ENCODE measurements around the gene ACTC1. TPM values are rescaled to one million over a fixed set of nuclear protein-coding genes. Genes with fewer than 3 reads are reported as not detected.

The ACTC1 gene
- total RNA-seq, 2 experiments from 2014 or later, result not detected

DNA sequence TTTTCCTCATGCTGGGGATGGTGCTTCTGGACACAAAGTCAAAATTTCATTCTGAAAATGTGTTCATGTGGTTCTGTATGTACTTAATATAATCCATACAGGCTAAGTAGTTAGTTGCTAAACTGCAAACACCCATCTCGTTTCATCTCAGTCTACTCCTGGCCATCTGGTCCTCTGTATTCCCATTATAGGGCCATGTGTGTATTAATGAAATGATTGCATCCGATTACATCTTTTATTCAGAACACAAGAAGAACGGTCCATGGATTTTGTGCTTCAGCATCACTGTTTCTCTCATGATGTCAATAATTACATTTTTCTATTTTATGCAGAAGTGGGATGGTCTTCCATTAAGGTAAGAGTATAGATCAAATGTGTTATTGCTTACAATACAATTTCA lies 34.4 kb downstream of the ACTC1 start:
- Mint-ChIP-seq H3K4me3 (no peak overlapping the region), H3K9me3 (no peaks in the 10 kb centered on the region), H3K4me1 (no peaks in the 10 kb centered on the region), H3K27ac (no peak overlapping the region), H3K36me3 (no peaks in the 10 kb centered on the region), H3K27me3 (peaks cover 44% of the 10 kb centered on the region)
- POLR2A ChIA-PET, result no interaction called here
- DNase-seq, result no peak
- ATAC-seq (ENCODE audit: low read depth), result no peak

DNA sequence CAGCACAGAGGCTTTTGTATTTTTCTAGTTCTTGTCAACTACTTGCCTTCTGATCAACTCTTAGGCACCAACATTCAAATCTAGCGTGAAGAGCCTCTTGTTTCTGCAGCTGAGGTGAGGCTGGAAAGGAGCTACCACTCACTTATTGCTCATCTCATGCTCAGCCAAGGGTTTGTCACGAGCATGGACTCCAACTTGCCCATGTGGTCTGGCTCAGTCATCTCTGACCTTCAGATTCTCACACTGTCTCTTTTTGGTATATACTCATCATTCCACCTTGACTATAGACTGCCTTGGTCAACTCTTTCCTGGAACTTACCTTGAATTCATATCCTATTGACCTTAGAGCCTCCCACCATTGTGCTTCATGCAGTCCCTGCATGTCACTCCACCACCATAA lies 35.4 kb downstream of the ACTC1 start:
- Mint-ChIP-seq H3K9me3 (no peaks in the 10 kb centered on the region), H3K27me3 (peaks cover 52% of the 10 kb centered on the region), H3K27ac (no peak overlapping the region), H3K4me1 (no peaks in the 10 kb centered on the region), H3K36me3 (no peaks in the 10 kb centered on the region), H3K4me3 (no peak overlapping the region)
- POLR2A ChIA-PET, result no interaction called here
- no peak for ATAC-seq (ENCODE audit: low read depth)
- no peak for DNase-seq

DNA sequence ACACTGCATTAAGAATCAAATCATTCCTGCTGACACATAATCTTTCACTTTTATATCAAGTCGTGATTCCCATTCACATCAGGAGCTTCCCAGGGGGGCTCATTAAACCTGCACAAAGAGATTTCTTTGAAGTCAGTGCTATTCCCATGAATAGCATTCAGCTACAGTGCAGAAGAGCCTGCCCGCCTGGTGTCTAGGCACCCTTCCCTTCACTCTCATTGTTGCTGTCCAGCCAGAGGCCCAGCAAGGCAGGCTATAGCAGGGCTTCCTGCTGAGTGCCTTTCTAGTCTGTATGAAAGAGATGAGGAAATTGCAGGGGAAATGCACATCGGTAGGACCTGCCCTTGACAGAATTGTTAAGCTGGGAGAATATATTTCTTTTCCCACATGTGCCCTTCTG lies 36.0 kb downstream of the ACTC1 start:
- ATAC-seq (ENCODE audit: low read depth), result no peak
- H3K27ac Mint-ChIP-seq, result no peak overlapping the region
- DNase-seq, result no peak
- H3K4me1 Mint-ChIP-seq, result no peaks in the 10 kb centered on the region
- H3K27me3 Mint-ChIP-seq, result peaks cover 52% of the 10 kb centered on the region
- no peak overlapping the region for H3K4me3 Mint-ChIP-seq
- no peaks in the 10 kb centered on the region for H3K36me3 Mint-ChIP-seq
- no peaks in the 10 kb centered on the region for H3K9me3 Mint-ChIP-seq
- POLR2A ChIA-PET, result no interaction called here

DNA sequence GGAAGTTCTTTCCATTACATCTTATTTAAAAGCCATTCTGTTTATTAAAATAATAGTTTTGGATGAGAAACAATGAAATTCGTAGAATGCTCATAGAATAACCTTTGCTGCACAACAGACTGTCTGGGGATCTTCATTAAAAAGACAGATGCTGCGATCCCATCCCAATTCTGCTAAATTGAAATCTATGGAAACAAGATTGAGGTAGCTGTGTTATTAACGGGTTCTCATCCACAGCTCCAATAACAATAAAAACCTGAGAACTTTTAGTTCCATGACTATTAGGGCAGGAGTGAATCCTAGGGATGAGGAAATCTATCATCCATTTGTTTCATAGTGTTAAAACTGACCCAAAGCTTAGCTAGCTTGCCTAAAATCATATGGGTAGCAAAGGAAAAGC lies 38.1 kb downstream of the ACTC1 start:
- H3K4me1 Mint-ChIP-seq, result peaks cover 6% of the 10 kb centered on the region
- POLR2A ChIA-PET, result no interaction called here
- H3K4me3 Mint-ChIP-seq, result no peak overlapping the region
- H3K36me3 Mint-ChIP-seq, result no peaks in the 10 kb centered on the region
- ATAC-seq (ENCODE audit: low read depth) (no peak), DNase-seq (no peak)
- H3K27me3 Mint-ChIP-seq, result peaks cover 65% of the 10 kb centered on the region
- no peaks in the 10 kb centered on the region for H3K9me3 Mint-ChIP-seq
- H3K27ac Mint-ChIP-seq, result no peak overlapping the region

DNA sequence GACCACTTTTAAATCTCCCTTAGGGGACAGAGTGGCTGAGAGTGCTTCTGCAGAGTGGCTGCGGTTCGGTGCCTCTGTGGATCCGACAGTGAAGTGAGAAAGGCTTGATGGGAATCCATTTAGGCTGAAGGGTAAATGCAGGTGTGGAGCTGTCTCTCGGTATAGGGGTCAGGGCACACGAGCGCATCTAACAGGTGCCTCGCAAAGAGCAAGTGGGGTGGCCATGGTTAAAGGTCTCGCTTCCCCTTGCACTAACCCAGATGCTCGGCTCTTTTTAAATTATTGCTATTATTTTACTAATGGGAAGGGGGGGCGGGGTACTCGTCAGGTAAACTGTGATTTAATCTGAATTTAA lies 40.0 kb downstream of the ACTC1 start:
- no peak overlapping the region for H3K4me3 Mint-ChIP-seq
- H3K27me3 Mint-ChIP-seq, result peaks cover 68% of the 10 kb centered on the region
- ATAC-seq (ENCODE audit: low read depth) (no peak), DNase-seq (no peak)
- H3K4me1 Mint-ChIP-seq, result peaks cover 6% of the 10 kb centered on the region
- H3K36me3 Mint-ChIP-seq, result no peaks in the 10 kb centered on the region
- POLR2A ChIA-PET, result no interaction called here
- no peaks in the 10 kb centered on the region for H3K9me3 Mint-ChIP-seq
- no peak overlapping the region for H3K27ac Mint-ChIP-seq

DNA sequence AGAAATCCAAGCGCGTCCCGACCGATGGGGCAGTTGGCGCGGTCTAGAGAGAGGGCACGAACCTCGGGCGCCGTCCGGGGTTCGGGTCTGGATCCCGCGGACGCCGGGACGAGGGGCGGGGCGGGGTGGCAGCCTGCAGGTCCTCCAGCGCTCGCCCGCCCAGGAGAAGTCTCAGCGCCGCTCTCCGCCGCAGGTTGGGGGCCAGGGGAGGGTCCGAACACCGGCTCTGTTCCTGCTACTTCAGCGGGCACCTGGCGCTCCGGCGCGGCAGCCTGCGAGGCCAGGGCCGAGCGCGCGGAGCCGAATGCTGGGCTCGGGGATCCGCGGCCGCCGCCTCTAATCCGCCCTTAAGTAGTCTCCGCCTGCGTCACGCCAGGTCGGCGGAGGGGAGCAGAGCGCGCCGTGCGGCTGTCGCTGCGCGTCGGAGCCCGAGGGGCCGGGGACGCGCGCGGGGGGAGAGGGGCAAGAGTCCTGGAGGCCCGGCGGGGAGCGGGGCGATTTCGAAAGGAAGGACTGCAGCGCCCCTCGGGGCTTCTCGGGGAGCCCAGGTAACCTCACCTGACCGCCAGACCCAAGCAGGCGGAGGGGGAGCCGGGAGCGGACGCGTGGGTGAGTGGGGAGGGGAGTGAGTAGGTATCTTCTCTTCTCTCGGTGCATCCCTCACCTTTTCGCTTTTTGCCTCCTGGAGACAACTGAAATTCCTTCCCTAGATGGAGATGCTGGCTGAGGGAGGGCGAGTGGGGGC lies 40.5 kb downstream of the ACTC1 start, which contains the start of gene GJD2:
Gene GJD2 (minus strand): TSS at position 325 of the 745 bp plus-strand sequence. CDS start 510 bp downstream, outside the sequence.
- Mint-ChIP-seq H3K9me3 (no peaks in the 10 kb centered on the region), H3K36me3 (no peaks in the 10 kb centered on the region), H3K27me3 (peaks cover 65% of the 10 kb centered on the region), H3K27ac (no peak within 1 kb of the TSS), H3K4me3 (no peak within 1 kb of the TSS), H3K4me1 (peaks cover 6% of the 10 kb centered on the region)
- ATAC-seq (ENCODE audit: low read depth) (no peak), DNase-seq (no peak)
- POLR2A ChIA-PET, result no interaction called here

DNA sequence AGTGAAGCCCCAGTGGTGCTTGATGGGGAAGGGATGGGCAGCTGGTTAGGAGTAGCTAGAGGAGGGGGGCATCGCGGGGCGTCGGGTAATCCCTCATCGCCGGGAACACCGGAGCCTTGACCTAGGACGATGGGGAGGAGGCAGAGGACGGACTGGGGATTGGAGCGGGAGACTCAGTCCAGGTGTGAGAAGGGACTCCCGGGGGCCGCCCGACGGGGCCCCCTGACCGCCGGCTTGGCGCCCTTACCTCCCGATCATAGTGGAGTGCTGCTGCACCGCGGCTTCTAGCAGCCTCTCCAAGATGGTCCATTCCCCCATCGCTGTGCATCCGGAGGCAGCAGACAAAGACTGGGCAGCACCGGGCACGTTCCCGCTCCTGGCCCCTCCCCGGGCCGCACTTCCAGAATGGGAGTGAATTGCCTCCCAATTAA lies 41.2 kb downstream of the ACTC1 start:
- no peak for ATAC-seq (ENCODE audit: low read depth)
- POLR2A ChIA-PET, result no interaction called here
- Mint-ChIP-seq H3K9me3 (no peaks in the 10 kb centered on the region), H3K27ac (no peak overlapping the region), H3K27me3 (peaks cover 62% of the 10 kb centered on the region), H3K4me3 (no peak overlapping the region), H3K36me3 (no peaks in the 10 kb centered on the region), H3K4me1 (peaks cover 6% of the 10 kb centered on the region)
- DNase-seq, result no peak

DNA sequence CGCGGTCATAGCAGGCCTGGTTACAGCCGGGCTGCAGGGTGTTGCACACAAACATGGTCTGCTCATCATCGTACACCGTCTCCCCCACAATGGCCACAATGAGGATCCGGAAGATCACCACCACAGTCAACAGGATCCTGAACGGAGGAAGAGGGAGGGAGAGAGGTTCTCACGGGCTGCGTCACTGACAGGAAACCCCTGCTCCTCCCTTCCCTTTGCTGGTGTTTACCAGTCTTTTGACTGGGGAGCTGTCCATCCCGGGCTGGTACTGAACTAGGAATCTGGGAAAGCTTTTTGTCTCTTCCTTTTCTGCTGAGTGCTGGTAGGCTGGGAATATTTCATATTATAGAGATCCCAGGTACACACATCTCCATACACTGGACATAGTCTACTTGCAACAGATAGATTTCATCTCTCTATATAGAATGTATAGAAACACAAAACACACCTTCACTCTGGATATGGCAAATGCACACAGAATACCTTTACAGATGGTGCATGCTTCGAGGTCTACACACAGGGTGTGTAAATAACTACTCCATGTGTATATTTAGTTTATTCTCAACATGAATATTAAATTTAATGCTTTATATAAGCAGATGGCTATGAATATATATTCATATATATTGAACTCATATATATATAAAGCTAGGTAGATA lies 42.0 kb downstream of the ACTC1 start:
- POLR2A ChIA-PET, result no interaction called here
- H3K4me1 Mint-ChIP-seq, result peaks cover 6% of the 10 kb centered on the region
- ATAC-seq (ENCODE audit: low read depth) (no peak), DNase-seq (no peak)
- H3K27me3 Mint-ChIP-seq, result peaks cover 61% of the 10 kb centered on the region
- no peaks in the 10 kb centered on the region for H3K9me3 Mint-ChIP-seq
- H3K36me3 Mint-ChIP-seq, result no peaks in the 10 kb centered on the region
- no peak overlapping the region for H3K4me3 Mint-ChIP-seq
- H3K27ac Mint-ChIP-seq, result no peak overlapping the region

DNA sequence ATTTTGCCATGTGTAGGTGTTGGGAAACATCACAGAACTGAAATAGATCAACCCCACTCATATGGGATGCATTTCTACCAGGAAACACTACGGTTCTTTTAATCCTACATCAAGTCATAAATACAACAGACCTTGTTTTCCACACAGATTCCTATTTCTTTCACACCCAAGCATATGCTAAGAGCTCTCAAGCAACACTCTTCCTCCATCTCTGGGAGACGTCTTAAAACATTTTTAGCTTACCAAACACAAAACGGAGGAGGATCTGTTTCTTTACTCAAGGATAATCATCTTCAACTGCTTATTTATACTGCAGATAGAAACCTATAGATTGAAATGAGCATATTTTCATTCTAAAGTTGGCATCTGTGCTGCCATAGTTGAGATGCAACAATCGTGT lies 45.7 kb downstream of the ACTC1 start:
- Mint-ChIP-seq H3K36me3 (no peaks in the 10 kb centered on the region), H3K4me3 (no peak overlapping the region), H3K27ac (no peak overlapping the region), H3K4me1 (peaks cover 6% of the 10 kb centered on the region), H3K9me3 (no peaks in the 10 kb centered on the region), H3K27me3 (peaks cover 34% of the 10 kb centered on the region)
- POLR2A ChIA-PET, result no interaction called here
- ATAC-seq (ENCODE audit: low read depth) (no peak), DNase-seq (no peak)

Other genes starting within 250 kb of the ACTC1 start
- gene GOLGA8B, start 211.9 kb downstream of the ACTC1 start, total RNA-seq, result 100 to 1,000 TPM; 371 to 410 TPM
- not detected for gene GJD2, start 40.6 kb downstream of the ACTC1 start, total RNA-seq
- 10 to 100 TPM; 35.3 to 36.2 TPM for gene AQR, start 174.2 kb upstream of the ACTC1 start, total RNA-seq
- gene ZNF770, start 192.7 kb upstream of the ACTC1 start, total RNA-seq, result 10 to 100 TPM; 43.3 to 50.2 TPM